Measurements from ENCODE around the gene ANO3.

DNA sequence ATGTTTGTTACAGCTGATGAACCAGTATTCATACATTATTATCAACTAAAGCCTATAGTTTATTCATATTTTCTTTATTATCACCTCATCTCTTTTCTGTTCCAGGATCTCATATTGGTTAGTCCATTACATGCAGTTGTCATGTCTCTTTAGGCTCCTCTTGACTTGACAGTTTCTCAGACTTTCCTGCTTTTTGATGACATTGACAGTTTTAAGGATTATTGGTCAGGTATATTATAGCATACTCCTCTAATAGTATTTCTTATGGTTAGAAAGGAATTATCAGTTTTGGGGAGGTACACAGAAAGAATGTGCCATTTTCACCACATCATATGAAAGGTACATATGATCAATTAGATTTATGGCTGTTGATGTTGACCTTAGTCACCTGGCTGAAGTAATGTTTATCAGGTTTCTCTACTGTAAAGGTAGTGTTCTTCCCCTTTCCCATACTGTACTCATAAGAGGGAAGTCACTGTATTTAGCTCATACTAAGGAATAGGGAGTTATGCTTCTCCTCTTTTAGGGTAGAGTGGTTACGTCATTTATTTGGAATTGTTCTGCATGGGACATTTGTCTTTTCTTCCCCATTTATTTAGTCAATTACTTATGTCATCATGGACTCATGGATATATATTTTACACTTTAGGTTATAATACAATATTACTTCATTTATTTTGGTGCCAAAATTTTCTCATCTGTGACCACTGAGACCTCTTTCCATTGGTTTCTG, 9.4 kb upstream of the ANO3 start:
- TF ChIP-seq POLR2A (IDR thresholded peaks at IDR 0.05; ENCODE audit: low read depth, low read length) (no peak), TAF1 (IDR thresholded peaks at IDR 0.05; ENCODE audit: borderline replicate concordance, low read depth, low read length) (no peak)

Measured in GM12892 (cell line).